ENCODE data around the gene CPT2.

CPT2 gene

GRCh38 chr1:53196485-53197290 lies at the start of gene CPT2:
Gene CPT2, plus strand, starts transcription at chr1:53196824. Its CDS starts 120 bp downstream, at chr1:53196944.
- DNase-seq = peak; percentile 94

DNA sequence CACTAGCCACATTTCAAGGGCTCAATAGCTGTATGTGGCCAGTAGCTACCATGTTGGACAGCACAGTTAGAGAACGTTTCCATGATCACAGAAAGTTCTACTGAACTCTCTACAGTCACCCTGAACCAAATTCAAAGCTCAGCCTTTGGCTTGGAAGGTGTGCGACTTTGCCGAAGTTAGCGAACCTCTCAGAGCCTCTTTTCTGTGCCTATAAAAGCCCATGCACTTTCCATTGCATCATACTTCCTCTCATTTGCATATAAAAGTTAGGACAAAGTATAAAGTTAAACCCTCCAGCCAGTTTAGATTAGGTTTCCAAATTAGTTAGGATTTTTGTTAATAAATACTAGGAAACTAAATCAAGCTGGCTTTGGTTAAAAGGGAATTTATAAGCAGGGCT lies 49.5 kb upstream of the CPT2 start:
- DNase-seq = no peak

DNA sequence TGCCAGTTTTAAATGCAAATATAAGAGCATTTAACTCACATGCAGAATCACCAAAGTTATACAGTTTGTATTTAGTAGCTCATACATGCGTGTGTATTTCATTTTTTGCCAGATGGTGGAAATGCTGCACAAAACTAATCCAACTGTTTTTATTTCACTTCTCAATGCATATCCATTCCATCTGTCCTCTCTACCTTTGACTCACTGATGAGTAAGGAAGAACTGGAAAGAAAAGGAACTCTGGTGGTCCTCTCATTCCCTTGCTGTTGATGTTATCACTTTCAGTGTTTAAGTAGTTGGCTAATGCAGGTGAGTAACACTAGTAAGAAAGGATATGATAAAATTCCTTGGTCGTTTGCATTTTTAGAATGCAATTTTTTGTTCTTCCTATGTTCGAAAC lies 48.5 kb upstream of the CPT2 start:
- no peak for DNase-seq

GRCh38 chr1:53153752-53154151 lies 42.9 kb upstream of the CPT2 start:
- no peak for DNase-seq

DNA sequence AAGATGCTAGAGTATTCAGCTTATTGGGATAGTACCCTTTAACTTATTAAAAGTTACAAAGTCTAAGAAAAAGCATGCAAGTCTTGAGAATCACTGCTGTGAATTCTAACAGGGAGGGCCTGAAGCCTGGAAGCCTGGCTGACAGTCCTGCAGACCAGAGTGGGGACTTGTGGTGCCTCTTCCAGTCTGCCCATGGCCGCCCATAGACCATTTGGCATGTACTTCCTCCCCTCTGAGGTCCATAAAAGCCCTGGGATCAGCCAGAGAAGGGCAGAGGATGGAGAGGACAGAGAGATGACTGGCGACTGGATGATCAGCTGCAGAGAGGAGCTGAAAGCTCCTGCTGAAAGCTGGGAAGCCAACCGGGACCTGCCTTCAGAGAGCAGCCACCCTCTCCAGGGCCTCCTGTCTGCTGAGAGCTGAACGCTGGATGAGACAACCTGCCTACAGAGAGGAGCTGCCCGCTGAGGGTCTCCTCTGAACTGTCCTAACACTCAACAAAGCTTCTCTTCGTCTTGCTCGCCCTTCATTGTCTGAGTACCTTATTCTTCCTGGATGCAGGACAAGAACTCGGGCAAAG lies 41.7 kb upstream of the CPT2 start:
- DNase-seq = no peak

DNA sequence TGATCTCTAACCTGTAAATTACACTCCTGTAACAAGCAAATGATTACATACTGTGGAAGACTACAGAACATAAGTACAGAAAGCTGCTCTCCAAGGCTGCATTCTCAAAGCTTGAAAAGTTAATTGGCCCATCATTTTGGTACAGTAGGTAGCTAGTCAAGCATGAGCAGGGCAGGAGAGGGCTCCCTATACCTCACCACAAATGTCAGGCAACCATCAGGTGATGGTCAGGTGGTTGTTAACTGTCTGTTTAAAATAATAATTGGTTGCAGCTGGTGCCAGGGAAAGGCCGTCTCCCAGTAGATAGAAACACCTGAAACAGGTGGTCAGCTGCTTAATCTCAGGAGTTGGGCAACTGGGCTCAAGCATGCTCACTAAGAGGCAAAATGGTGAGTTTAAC lies 41.1 kb upstream of the CPT2 start:
- DNase-seq = no peak

DNA sequence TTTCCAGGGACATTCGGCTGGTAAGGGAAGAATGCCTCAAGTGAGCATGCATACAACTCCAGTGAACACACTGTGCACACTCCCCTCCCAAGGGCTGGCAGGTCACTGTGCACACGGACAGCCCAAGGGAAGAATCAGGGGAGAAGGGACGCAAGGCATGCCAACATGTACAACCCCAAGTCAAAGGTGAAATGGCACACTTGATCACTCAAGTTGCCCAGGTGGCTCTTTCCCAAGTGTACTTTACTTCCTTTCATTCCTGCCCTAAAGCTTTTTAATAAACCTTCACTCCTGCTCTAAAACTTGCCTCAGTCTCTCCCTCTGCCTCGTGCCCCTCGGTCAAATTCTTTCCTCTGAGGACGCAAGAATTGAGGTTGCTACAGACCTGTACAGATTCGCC lies 40.7 kb upstream of the CPT2 start:
- DNase-seq = no peak

DNA sequence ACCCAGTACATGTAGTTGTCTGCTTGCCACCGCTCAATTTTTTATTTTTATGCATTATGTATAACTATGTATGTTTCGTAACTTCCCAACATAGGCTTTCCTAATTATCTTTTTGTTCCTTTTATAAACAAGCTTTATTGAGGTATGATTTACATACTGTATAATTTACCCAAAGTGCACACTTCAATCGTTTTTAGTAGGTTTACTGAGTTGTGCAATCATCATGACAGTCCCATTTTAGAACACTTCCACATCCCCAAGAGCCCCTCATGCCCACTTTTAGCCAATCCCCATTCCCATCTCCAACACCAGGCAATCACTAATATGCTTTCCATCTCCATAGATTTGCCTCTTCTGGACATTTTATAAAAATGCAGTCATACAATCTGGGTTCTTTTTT lies 39.8 kb upstream of the CPT2 start:
- no peak for DNase-seq

DNA sequence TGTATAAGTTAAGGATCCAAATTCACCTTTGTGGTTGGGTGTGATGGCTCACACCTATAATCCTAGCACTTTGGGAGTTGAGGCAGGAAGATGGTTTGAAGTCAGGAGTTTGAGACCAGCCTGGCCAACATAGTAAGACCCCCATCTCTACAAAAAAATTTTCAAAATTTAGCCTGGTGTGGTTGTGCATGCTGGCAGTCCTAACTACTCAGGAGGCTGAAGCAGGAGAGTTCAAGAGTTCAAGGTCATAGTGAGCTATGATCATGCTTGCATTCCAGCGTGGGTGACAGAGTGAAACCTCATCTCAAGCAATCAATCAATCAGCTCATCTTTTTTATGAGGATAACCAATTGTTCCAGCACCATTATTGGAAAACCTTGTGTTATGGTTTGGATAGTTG lies 37.7 kb upstream of the CPT2 start:
- DNase-seq = no peak

DNA sequence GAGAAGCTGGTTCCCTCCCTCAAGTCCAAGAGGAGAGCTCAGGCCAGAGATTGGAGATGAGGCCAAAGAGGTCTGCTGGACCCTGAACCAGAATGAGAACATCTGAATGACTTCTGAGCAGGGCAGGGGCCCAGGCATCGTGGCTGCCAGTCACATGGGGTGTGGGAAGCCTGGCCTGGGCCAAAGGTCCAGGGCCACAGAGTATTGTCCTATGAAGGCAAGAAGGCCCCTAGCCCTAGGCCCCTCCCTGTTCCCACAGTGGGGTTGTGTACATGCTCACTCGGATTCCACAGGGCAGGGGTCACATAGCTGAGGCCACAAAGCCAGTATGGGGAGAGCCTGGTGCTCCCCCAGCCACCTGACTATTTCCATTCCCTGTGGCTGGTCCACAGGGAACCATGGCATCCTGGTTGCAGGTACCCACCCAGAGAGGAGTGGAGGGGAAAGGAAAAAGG lies 35.7 kb upstream of the CPT2 start:
- no peak for DNase-seq

DNA sequence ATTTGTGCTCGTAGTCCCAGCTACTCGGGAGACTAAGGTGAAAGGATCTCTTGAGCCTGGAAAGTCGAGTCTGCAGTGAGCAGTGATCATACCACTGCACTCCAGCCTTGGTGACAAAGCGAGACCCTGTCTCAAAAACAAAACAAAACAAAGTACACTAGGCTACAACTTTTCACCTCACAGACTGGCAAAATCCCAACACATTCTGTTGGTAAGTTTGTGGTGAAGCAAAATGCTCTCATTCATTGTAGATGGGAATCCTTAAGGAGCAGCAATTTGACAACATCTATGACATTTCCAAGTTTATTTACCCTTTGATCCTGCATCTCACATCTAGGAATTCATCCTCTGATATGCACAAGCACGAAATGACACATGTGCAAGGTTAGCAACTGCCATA lies 34.0 kb upstream of the CPT2 start:
- DNase-seq = no peak

DNA sequence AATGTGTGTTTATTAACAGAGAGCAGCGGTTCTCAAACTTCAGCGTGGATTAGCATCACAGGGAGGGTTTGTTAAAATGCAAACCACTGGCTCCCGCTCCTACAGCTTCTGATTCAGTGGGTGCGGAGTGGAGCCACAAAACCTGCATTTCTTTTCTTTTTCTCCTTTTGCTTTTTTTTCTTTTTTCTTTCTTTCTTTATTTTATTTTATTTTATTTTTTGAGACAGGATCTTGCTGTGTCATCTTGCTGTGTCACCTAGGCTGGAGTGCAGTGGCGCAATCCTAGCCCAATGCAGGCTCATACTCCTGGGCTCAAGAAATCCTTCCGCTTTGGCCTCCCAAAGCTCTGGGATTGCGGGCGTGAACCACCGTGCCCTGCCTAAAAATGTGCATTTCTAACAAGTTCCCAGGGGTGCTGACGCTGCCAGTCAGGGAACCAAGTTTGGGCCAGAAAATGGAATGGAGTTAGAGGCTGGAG lies 33.3 kb upstream of the CPT2 start:
- no peak for DNase-seq

GRCh38 chr1:53165408-53165961 lies 31.1 kb upstream of the CPT2 start:
- DNase-seq = no peak

GRCh38 chr1:53166366-53166765 lies 30.3 kb upstream of the CPT2 start:
- no peak for DNase-seq

- DNase-seq = no peak
Observed at GRCh38 chr1:53166912-53167311, 29.7 kb upstream of the CPT2 start.

GRCh38 chr1:53172426-53173128 lies 24.0 kb upstream of the CPT2 start:
- DNase-seq = no peak

GRCh38 chr1:53174971-53175913 lies 21.4 kb upstream of the CPT2 start:
- no peak for DNase-seq

DNA sequence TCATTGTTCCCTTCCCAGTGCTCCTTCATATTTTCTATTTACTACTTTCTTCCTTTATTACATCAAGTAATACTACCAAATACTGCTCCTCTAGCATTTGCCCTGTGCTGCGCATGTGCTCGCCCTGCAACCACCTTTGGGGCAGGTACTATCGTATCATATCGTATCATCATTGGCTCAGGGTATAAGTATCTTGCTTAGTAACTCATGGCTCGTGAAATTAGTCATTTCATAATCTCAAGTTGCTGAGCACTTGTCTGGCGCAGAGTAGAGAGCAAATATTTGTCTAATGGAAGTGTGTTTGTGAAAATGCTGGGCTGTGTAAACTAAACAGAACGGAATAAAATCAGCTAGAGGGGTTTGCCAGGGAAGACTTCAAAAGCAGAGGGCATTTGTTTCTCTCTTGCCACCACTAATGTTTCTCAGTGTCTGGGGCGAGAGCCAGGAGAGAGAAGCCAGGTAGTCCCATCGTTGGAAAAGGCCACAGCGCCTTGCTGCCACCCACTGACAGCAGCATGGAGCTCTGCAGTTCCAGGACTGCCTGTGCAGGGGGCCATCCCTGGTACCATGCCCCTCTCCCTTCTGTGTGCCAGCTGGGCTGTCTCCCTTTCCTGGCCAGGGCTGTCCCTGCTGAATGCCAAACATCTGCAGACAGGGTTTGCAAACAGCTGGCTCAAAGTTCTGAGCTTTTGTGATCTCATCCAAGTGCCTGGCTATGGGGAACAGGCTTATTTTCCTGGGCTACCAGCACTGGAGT lies 20.0 kb upstream of the CPT2 start:
- no peak for DNase-seq

DNA sequence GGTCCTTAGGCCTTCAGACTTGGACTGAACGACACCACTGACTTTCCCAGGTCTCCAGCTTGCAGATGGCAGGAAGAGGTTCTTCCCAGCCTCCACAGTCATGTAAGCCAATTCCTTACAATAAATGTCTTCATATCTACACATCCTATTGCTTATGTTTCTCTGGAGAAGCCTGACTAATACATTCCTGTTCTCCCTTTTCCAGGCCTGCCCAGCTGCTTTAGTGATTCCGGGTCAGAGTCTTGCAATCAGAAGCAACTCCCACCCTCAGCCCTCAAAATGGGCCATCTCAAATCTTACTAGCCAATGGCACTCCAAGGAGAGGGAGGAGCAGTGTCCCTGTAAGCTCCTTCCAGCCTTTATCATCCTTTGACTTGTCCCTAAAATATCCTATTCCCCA lies 16.4 kb upstream of the CPT2 start:
- DNase-seq = no peak

GRCh38 chr1:53180951-53181350 lies 15.7 kb upstream of the CPT2 start:
- no peak for DNase-seq

DNA sequence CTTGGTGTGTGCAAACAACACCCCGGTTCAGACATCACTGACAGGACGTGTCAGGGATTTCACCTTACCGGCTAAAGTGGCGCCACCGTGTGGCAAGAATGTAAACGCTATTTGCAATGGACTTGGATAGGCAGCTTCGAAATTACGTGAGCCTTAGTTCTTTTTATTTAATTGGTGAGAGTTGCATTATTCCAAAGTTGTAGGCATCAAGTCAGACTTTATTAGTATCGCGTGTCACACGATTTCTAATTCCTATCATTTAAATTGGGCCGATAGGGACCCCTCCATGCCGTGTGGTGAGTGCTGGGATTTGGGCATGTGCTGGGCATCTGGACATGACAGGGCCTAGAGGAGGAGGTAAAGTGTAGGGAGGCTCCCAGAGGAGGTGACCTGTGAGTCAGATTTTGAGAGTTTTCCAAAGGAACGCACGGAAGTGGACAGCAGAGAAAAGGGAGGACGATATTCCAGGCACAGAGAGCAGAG lies 14.5 kb upstream of the CPT2 start:
- peak; percentile 84 for DNase-seq

DNA sequence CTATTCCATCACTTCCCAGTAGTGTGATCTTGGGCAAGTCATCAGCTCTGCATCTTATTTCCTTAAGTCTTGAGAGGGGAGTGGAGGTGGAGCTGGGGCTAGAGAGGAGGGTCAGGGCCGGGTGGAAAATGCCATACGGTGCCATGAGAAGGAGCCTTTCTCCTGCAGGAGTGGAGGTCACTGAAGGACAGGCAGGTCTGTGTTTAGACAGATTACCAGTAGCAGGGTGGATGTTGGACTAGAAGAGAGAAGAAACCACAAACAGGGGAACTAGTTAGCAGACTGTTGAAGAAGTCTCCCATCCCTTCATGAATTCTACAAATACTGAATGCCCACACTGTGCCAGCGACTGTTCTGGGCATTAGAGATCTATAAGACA lies 13.9 kb upstream of the CPT2 start:
- no peak for DNase-seq
